ENCODE measurements around the gene ECT2.

ECT2 gene

DNA sequence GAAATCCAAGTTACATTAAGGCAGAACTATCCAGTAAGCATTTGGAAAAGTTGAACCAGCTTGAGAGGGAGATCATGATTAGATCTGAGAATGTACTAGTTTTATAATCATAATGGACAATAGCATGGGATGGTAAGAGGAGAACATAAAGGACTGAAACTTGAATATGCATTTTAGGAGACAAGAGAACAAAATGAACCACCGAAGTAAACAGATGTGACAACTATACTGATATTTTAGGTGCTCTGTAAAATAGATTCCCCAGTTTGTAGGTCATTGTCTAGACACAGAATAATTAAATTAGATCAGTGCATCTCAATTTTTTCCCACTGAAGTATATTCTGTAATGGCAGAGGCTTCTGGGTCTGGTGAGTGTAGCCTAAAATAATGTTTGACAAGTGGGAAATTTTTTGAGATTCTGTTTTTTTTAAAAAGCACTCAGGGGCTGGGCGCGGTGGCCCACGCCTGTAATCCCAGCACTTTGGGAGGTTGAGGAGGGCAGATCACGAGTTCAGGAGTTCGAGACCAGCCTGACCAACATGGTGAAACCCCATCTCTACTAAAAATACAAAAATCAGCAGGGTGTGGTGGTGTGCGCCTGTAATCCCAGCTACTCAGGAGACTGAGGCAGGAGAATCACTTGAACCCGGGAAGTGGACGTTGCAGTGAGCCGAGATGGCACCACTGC, 16.3 kb downstream of the ECT2 start:
- TF ChIP-seq SPI1 (IDR thresholded peaks at IDR 0.05; ENCODE audit: borderline replicate concordance, low read depth) (no peak), GABPA (IDR thresholded peaks at IDR 0.05; ENCODE audit: low read depth) (no peak), POLR2AphosphoS5 (IDR thresholded peaks at IDR 0.05; ENCODE audit: low read depth) (no peak)
- TF ChIP-seq, protein P1, sequence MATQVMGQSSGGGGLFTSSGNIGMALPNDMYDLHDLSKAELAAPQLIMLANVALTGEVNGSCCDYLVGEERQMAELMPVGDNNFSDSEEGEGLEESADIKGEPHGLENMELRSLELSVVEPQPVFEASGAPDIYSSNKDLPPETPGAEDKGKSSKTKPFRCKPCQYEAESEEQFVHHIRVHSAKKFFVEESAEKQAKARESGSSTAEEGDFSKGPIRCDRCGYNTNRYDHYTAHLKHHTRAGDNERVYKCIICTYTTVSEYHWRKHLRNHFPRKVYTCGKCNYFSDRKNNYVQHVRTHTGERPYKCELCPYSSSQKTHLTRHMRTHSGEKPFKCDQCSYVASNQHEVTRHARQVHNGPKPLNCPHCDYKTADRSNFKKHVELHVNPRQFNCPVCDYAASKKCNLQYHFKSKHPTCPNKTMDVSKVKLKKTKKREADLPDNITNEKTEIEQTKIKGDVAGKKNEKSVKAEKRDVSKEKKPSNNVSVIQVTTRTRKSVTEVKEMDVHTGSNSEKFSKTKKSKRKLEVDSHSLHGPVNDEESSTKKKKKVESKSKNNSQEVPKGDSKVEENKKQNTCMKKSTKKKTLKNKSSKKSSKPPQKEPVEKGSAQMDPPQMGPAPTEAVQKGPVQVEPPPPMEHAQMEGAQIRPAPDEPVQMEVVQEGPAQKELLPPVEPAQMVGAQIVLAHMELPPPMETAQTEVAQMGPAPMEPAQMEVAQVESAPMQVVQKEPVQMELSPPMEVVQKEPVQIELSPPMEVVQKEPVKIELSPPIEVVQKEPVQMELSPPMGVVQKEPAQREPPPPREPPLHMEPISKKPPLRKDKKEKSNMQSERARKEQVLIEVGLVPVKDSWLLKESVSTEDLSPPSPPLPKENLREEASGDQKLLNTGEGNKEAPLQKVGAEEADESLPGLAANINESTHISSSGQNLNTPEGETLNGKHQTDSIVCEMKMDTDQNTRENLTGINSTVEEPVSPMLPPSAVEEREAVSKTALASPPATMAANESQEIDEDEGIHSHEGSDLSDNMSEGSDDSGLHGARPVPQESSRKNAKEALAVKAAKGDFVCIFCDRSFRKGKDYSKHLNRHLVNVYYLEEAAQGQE (IDR thresholded peaks at IDR 0.05; ENCODE audit: insufficient replicate concordance, low read depth): no peak
- TF ChIP-seq, protein P2, sequence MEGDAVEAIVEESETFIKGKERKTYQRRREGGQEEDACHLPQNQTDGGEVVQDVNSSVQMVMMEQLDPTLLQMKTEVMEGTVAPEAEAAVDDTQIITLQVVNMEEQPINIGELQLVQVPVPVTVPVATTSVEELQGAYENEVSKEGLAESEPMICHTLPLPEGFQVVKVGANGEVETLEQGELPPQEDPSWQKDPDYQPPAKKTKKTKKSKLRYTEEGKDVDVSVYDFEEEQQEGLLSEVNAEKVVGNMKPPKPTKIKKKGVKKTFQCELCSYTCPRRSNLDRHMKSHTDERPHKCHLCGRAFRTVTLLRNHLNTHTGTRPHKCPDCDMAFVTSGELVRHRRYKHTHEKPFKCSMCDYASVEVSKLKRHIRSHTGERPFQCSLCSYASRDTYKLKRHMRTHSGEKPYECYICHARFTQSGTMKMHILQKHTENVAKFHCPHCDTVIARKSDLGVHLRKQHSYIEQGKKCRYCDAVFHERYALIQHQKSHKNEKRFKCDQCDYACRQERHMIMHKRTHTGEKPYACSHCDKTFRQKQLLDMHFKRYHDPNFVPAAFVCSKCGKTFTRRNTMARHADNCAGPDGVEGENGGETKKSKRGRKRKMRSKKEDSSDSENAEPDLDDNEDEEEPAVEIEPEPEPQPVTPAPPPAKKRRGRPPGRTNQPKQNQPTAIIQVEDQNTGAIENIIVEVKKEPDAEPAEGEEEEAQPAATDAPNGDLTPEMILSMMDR (IDR thresholded peaks at IDR 0.05; ENCODE audit: insufficient read depth, low read length): no peak
- no peak for DNase-seq (ENCODE audit: low read depth in 1 of 2, low spot score in 1 of 2)
- H3K27ac ChIP-seq (replicated peaks): no peak overlapping the region

DNA sequence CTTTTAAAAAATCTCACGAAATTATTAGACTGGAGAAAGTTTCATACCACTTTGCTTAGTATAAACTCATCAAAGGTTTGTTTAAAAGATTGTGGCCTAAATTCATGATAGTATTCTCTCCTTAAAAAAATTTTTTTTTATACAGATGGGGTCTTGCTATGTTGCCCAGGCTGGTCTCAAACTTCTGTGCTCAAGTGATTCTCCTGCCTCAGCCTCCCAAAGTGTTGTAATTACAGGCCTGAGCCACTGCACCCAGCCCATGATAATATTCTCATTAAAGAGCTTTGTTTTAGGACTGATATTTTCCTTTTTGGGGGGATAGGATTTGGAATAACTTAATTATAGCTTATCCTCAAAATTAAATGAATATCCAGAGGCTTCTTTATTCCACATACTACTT, 19.9 kb downstream of the ECT2 start:
- DNase-seq (ENCODE audit: low read depth in 1 of 2, low spot score in 1 of 2): no peak
- H3K27ac ChIP-seq (replicated peaks): no peak overlapping the region
- no peaks in the 10 kb centered on the region for H3K27me3 ChIP-seq (ENCODE audit: insufficient read depth, poor library complexity, severe bottlenecking)
- no peak overlapping the region for H3K4me3 ChIP-seq (replicated peaks; ENCODE audit: insufficient read depth, low read length)
- TF ChIP-seq SPI1 (IDR thresholded peaks at IDR 0.05; ENCODE audit: borderline replicate concordance, low read depth) (no peak), POLR2AphosphoS5 (IDR thresholded peaks at IDR 0.05; ENCODE audit: low read depth) (no peak), GABPA (IDR thresholded peaks at IDR 0.05; ENCODE audit: low read depth) (no peak)
- TF ChIP-seq, protein P2 (IDR thresholded peaks at IDR 0.05; ENCODE audit: insufficient read depth, low read length): no peak
- TF ChIP-seq, protein P1 (IDR thresholded peaks at IDR 0.05; ENCODE audit: insufficient replicate concordance, low read depth): no peak

More for the DNA sequence above, 16.3 kb downstream of the ECT2 start:
- H3K27me3 ChIP-seq (ENCODE audit: insufficient read depth, poor library complexity, severe bottlenecking): no peaks in the 10 kb centered on the region
- no peak overlapping the region for H3K4me3 ChIP-seq (replicated peaks; ENCODE audit: insufficient read depth, low read length)

DNA sequence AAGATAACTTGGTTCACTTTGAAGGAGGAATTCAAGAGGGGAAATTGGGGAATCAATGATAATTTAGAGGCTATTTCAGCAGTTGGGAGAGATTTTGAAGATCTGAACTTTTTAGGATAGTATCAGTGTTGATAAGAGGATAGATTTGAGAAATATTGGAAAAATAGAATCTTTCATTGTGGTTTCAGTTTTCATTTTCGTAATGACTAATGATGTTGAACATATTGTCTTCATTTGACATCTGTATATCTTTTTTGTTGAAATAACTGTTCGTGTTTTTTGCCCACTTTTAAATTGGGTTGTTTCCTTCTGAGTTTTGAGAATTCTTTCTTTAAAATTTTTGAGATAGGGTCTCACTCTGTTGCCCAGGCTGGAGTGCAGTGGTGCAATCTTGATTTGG, 21.1 kb downstream of the ECT2 start:
- H3K27me3 ChIP-seq (ENCODE audit: insufficient read depth, poor library complexity, severe bottlenecking): no peaks in the 10 kb centered on the region
- no peak for DNase-seq (ENCODE audit: low read depth in 1 of 2, low spot score in 1 of 2)
- H3K4me3 ChIP-seq (replicated peaks; ENCODE audit: insufficient read depth, low read length): no peak overlapping the region
- TF ChIP-seq GABPA (IDR thresholded peaks at IDR 0.05; ENCODE audit: low read depth) (no peak), SPI1 (IDR thresholded peaks at IDR 0.05; ENCODE audit: borderline replicate concordance, low read depth) (no peak), POLR2AphosphoS5 (IDR thresholded peaks at IDR 0.05; ENCODE audit: low read depth) (no peak)
- TF ChIP-seq, protein P1 (IDR thresholded peaks at IDR 0.05; ENCODE audit: insufficient replicate concordance, low read depth): no peak
- TF ChIP-seq, protein P2 (IDR thresholded peaks at IDR 0.05; ENCODE audit: insufficient read depth, low read length): no peak
- H3K27ac ChIP-seq (replicated peaks): no peak overlapping the region
